CD4-positive, alpha-beta T cell (primary cell): Measurements from ENCODE around the gene SLC16A13. TPM values are rescaled to one million over a fixed set of nuclear protein-coding genes. Genes with fewer than 3 reads are reported as not detected.

ENCODE experiments used
- ATAC-seq: fragments of 200-7000 bp; cut with Tn5 transposase; one replicate; pipeline ENCODE4 v1.10.0; 2022; ENCODE audit warnings: mild to moderate bottlenecking; ENCODE audit not compliant: poor library complexity
- CTCF ChIA-PET: fragments of 350-600 bp; sonication (Branson Sonifier 250); formaldehyde crosslinking; loops from one replicate; lab custom pipeline; 2021; ENCODE audit warnings: antibody characterized with exemption, inconsistent platforms; lab: Charles Lee
- POLR2A ChIA-PET: fragments of 350-600 bp; sonication (Branson Sonifier 250); formaldehyde crosslinking; loops from one replicate; lab custom pipeline; 2021; ENCODE audit warnings: antibody characterized with exemption, inconsistent platforms; lab: Charles Lee
- DNase-seq, 14 experiments: peaks; one replicate each; pipeline ENCODE4 v3.0.0-alpha.2; 2013 to 2020; ENCODE audit warnings: mixed read lengths in 2 of 14
- H3K27ac ChIP-seq, 2 donors: one replicate each; pipeline versions ENCODE4 v1.5.1 to v1.7.0; 2013; ENCODE audit warnings: low read length in 2 of 2, low read depth in 1 of 2, mild to moderate bottlenecking in 1 of 2
- H3K27me3 ChIP-seq, 2 experiments: 1 replicate in 1 of 2; 2 replicates in 1 of 2; pipeline versions ENCODE4 v1.6.1 to v1.7.0; 2013; ENCODE audit warnings: low read length in 2 of 2, control low read depth in 1 of 2, mild to moderate bottlenecking in 1 of 2, moderate library complexity in 1 of 2; ENCODE audit not compliant: insufficient read depth in 2 of 2, control insufficient read depth in 1 of 2
- H3K36me3 ChIP-seq: one replicate; pipeline ENCODE4 v1.6.1; 2013; ENCODE audit warnings: low read length, control low read depth; ENCODE audit not compliant: insufficient read depth
- H3K4me1 ChIP-seq: one replicate; pipeline ENCODE4 v1.6.1; 2013; ENCODE audit warnings: low read length, control low read depth; ENCODE audit not compliant: insufficient read depth
- H3K4me3 ChIP-seq: one replicate; pipeline ENCODE4 v1.5.1; 2013; ENCODE audit warnings: mild to moderate bottlenecking, low read length, moderate library complexity
- H3K9me3 ChIP-seq, 2 experiments: 1 replicate in 1 of 2; 2 replicates in 1 of 2; pipeline versions ENCODE4 v1.6.1 to v1.7.0; 2013; ENCODE audit warnings: low read length in 2 of 2, mild to moderate bottlenecking in 2 of 2, control low read depth in 1 of 2, moderate library complexity in 1 of 2; ENCODE audit not compliant: control insufficient read depth in 1 of 2, insufficient read depth in 1 of 2
- H3K27ac Mint-ChIP-seq: one replicate; pipeline ENCODE4 v1.8.0; 2020; ENCODE audit warnings: mixed read lengths
- H3K27me3 Mint-ChIP-seq: one replicate; pipeline ENCODE4 v1.8.0; 2021; ENCODE audit warnings: mixed read lengths
- H3K36me3 Mint-ChIP-seq: one replicate; pipeline ENCODE4 v1.8.0; 2021; ENCODE audit warnings: low read depth, mixed read lengths
- H3K4me1 Mint-ChIP-seq: one replicate; pipeline ENCODE4 v1.8.0; 2021; ENCODE audit warnings: low read depth, mixed read lengths
- H3K4me3 Mint-ChIP-seq: one replicate; pipeline ENCODE4 v1.8.0; 2020; ENCODE audit warnings: mild to moderate bottlenecking, mixed read lengths
- H3K9me3 Mint-ChIP-seq: one replicate; pipeline ENCODE4 v1.8.0; 2020; ENCODE audit warnings: mixed read lengths
- intact Hi-C, 2 experiments: fragments of 100-400 bp; cut with DNase I in 1 of 2; cut with micrococcal nuclease in 1 of 2; formaldehyde crosslinking; loops; one replicate each; pipeline versions ENCODE4 v1.15.1 to v1.9.0; 2023 to 2025; cut with DNase I, micrococcal nuclease
- total RNA-seq, 174 experiments: library from RNA in 2 of 174; stranded (reverse) in 2 of 174; gene quantifications; one replicate each; pipeline ENCODE4 v1.2.3 and lab custom pipeline; 2021 to 2026
- TF ChIP-seq, protein P1 (sequence below): fragments of 200-600 bp; IDR thresholded peaks from one replicate; pipeline ENCODE4 v1.8.0; 2022; ENCODE audit warnings: antibody characterized with exemption, mild to moderate bottlenecking

SLC16A13 gene
- total RNA-seq, 2 experiments from 2014 or later = 2.3 to 2.4 TPM

GRCh38 chr17:7029096-7029495 is 6.7 kb upstream of the SLC16A13 start:
- no peaks in the 10 kb centered on the region for H3K9me3 ChIP-seq
- CTCF ChIA-PET = no interaction called here
- no peak for DNase-seq
- Mint-ChIP-seq H3K27me3 (no peaks in the 10 kb centered on the region), H3K36me3 (no peaks in the 10 kb centered on the region), H3K4me3 (peak overlapping the region; percentile 66), H3K4me1 (peaks cover 48% of the 10 kb centered on the region), H3K27ac (peak overlapping the region; percentile 84), H3K9me3 (no peaks in the 10 kb centered on the region)
- peak overlapping the region in 1 of 2 donors; percentile 11 for H3K27ac ChIP-seq
- peaks cover 38% of the 10 kb centered on the region for H3K4me1 ChIP-seq
- no peak overlapping the region for H3K4me3 ChIP-seq
- no peak for ATAC-seq
- intact Hi-C loops = no loop called here
- POLR2A ChIA-PET = no interaction called here
- H3K27me3 ChIP-seq = no peaks in the 10 kb centered on the region
- no peaks in the 10 kb centered on the region for H3K36me3 ChIP-seq
- TF ChIP-seq, protein P1, sequence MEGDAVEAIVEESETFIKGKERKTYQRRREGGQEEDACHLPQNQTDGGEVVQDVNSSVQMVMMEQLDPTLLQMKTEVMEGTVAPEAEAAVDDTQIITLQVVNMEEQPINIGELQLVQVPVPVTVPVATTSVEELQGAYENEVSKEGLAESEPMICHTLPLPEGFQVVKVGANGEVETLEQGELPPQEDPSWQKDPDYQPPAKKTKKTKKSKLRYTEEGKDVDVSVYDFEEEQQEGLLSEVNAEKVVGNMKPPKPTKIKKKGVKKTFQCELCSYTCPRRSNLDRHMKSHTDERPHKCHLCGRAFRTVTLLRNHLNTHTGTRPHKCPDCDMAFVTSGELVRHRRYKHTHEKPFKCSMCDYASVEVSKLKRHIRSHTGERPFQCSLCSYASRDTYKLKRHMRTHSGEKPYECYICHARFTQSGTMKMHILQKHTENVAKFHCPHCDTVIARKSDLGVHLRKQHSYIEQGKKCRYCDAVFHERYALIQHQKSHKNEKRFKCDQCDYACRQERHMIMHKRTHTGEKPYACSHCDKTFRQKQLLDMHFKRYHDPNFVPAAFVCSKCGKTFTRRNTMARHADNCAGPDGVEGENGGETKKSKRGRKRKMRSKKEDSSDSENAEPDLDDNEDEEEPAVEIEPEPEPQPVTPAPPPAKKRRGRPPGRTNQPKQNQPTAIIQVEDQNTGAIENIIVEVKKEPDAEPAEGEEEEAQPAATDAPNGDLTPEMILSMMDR = no peak

DNA sequence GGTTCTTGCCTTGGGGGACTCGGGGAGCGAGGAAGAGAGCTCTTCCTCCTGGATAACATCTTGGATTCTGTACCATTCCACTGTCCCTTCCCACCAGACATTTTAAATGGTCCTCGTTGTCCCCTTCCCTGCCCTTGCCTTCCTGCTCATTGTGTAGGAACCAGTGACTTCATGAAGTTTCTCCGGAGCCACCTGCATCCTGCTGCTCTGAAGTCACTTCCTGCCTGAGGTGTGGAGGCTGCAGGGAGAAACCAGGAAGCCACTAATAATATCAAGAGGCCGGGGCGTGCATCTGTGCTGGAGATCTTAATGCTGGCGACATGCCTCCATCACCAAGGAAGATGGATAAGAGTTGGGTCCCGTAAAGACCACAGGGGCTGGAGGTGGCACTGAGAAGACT is 6.2 kb upstream of the SLC16A13 start:
- Mint-ChIP-seq H3K27me3 (no peaks in the 10 kb centered on the region), H3K27ac (peak overlapping the region; percentile 84), H3K36me3 (no peaks in the 10 kb centered on the region), H3K4me1 (peaks cover 51% of the 10 kb centered on the region), H3K9me3 (no peaks in the 10 kb centered on the region), H3K4me3 (peak overlapping the region; percentile 78)
- Histone ChIP-seq H3K4me1 (peaks cover 39% of the 10 kb centered on the region), H3K9me3 (no peaks in the 10 kb centered on the region), H3K27ac (peak overlapping the region; percentile 38 to 47), H3K36me3 (no peaks in the 10 kb centered on the region), H3K4me3 (peak overlapping the region; percentile 21), H3K27me3 (no peaks in the 10 kb centered on the region)
- POLR2A ChIA-PET = no interaction called here
- ATAC-seq = peak; percentile 93
- TF ChIP-seq, protein P1 = no peak
- CTCF ChIA-PET = interaction anchor here (0.7 kb wide), 1 partner anchor 13 kb away, joined by 3 read pairs; no protein-coding TSS in a partner anchor
- intact Hi-C loops = loop anchor here in 1 of 2 experiments (5.0 to 10.0 kb wide), 2 partner anchors 825 to 1868 kb away; partner anchors contain the start of genes CYB5D1, NAA38 and TMEM88
- peak in 7 of 14 experiments; percentile 15 to 82 (median 64) for DNase-seq

DNA sequence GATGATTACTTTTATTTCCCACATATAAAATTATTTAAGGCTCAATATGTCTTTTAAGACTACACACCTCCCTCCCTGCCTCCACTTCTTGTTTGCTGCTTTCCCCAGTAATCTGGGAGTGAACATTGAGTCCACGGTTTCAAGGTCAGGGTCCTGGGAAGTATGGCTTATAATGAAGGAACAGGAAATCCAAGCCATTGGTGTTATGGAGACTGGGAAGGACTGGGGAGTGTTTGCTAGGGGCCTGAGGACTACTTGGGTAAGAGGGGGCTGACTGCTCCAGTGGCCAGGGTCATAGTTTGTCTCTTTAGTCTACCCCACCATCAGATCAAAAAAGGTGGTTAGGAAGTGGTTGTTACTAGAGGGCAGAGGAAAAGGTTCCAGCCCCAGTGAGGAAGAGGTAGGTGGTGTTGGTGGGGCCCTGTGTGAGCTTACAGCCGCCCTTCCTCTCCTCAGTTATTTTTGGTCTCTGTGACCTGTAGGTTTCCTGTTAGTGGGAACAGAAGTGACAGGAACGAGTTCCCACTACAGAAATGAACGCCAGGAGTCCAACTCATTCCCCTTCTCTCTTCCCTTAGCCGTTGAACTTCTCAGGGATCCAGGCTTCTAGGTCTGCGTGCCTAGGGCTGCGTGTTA is 742 bp upstream of the SLC16A13 start:
- DNase-seq = peak in 5 of 14 experiments; percentile 27 to 87 (median 60)
- Mint-ChIP-seq H3K27ac (peak overlapping the region; percentile 99), H3K36me3 (peaks cover 8% of the 10 kb centered on the region), H3K4me1 (peaks cover 69% of the 10 kb centered on the region), H3K9me3 (no peaks in the 10 kb centered on the region), H3K27me3 (no peaks in the 10 kb centered on the region), H3K4me3 (peak overlapping the region; percentile 91)
- H3K4me1 ChIP-seq = peaks cover 61% of the 10 kb centered on the region
- peak; percentile 28 for ATAC-seq
- TF ChIP-seq, protein P1 = no peak
- POLR2A ChIA-PET = interaction anchor here (0.8 to 2.2 kb wide), 33 partner anchors 9 to 1549 kb away, joined by 3 to 65 read pairs (median 5); partner anchors contain the start of genes ACADVL, ACAP1, BCL6B and C17orf100
- no peaks in the 10 kb centered on the region for H3K36me3 ChIP-seq
- H3K27ac ChIP-seq = peak overlapping the region; percentile 84 to 93
- H3K4me3 ChIP-seq = peak overlapping the region; percentile 99
- intact Hi-C loops = loop anchor here (1.0 to 10.0 kb wide), 6 partner anchors 13 to 1862 kb away; partner anchors contain the start of genes CYB5D1 (in 1 of the 2), NAA38 (in 1 of the 2), POLR2A (in 1 of the 2) and SLC35G6 (in 1 of the 2)
- H3K9me3 ChIP-seq = no peaks in the 10 kb centered on the region
- CTCF ChIA-PET = interaction anchor here (0.7 to 2.4 kb wide), 7 partner anchors 11 to 261 kb away, joined by 3 to 18 read pairs (median 4); no protein-coding TSS in a partner anchor
- H3K27me3 ChIP-seq = no peaks in the 10 kb centered on the region
